Measurements from ENCODE around the gene TDRKH.
"Not testable (repeated sequence)": the region's sequence is repeated elsewhere in the genome, so short reads cannot be mapped to it uniquely, and the experiment has no call there.

The TDRKH gene

DNA sequence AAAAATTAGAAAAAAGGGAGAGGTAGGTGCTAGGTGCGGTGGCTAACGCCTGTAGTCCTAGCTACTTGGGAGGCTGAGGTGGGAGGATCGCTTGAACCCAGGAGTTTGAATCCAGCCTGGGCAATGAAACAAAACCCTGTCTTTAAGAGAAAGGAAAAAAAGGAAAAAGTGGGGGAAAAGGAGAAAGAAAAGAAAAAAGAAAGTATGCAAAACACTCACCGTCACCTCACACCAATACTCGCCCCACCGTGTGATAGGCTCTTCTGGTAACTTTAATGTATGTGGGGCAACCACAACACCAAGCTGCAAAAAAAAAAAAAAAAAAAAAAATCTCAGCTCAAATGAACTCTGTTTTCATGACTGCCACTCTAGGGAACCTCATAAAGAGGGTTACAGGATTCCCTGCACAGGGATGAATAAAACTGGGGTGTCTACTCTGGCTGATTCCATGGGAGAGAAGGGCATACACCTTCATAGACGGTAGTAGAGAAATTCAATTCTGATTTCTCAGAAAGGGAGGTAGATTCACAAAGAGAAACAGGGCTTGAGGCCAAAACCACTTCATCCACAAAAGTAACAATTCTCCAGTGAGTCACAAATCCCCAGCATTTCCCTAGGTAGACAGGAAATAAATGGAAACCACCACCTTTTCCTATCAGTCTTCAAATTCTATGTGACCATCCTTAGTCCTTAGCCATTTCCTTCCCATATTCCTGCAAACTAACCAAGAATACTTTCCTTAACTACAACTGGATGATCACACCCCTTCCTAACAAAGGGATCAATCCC is 29.5 kb downstream of the TDRKH start:
- no peak for DNase-seq

DNA sequence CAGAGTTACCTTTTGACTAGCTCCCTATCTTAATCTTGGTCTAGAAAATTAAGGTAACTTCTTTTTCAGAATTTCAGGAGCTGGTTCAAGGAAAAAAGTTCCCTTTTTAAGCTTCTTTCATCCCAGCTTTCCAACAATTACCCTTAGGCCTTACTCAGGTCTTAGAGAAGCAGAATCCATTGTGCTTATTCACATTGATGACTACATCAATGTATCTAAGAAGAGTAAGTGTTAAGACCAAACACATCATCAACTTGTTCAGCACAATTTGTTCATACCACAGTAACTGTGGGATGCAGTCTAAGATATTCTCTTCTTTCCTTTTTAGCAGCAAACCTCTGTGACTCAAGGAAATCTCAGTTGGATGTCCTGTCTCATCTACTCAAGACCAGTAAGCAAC is 31.1 kb downstream of the TDRKH start:
- no peak for DNase-seq

DNA sequence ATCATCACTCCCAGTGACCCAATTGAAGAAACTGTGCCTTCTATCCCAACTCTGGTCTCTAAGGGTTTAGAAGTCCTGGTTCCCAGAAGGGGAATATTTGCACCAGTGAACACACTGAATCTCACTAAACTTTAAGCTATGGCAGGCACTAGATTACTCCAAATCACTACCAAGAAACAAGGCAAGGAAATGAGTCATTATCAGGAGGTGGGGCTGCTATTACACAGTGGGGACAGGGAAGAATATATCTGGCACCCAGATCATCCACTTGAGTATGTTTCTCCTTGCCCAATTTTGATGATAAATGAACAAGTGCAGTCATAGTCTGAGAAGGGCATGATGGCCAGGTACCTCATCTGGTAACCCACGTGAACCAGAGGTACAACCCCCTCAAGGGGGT is 34.0 kb downstream of the TDRKH start:
- DNase-seq = no peak

DNA sequence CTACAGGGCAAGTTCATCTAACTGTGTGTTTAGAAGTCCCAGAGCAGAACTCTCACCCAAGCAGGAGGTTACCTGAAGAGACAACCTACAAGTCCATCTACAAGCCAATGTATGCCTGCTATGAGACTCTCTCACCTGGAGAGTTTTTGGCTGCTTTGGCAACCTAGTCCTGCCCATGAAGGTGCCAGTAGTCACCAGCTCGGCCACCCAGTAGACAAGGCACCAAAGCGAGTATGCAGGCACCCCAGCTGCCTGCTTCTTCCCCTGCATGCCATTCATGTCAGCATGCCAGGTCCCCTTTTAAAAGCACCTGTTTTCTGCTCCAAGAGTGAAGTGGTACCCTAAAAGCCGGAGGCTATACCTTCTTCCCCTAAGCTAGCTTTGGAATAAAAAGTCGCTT is 48.8 kb downstream of the TDRKH start:
- DNase-seq = no peak

DNA sequence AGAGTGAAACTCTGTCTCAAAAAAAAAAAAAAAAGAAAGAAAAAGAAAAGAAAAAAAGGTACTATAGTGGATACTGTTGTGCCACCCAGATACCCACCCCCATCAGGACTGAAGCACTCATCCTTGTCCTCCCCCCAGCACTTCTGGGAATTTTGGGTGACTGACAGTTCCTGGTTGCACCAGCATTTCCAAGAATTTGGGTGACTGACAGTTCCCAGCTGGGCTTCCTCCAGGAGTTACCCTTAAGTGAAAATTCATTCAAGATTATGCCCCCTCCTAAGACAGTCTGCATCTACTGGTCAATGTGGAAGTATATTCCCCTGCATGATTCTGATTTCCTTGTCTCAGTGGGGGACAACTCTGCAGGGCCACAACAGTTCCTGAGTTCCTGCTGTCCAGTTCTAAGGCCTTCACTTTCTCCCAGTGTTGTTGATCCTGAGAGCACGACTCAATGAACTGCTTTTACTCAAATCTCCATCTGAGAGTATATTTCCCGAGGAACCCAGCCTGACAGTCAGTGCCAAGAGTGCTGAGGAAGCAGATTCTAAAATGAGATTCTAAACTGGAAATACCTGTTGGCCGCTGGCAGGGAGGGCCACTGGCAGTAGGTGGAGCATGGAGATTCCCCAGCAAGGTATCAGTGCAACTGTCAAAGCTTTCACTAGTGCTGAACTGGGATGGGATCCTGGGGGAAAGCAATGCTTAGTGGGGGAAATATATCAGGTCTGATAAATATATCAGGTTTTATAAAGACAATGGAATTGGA is 50.5 kb downstream of the TDRKH start:
- no peak for DNase-seq

DNA sequence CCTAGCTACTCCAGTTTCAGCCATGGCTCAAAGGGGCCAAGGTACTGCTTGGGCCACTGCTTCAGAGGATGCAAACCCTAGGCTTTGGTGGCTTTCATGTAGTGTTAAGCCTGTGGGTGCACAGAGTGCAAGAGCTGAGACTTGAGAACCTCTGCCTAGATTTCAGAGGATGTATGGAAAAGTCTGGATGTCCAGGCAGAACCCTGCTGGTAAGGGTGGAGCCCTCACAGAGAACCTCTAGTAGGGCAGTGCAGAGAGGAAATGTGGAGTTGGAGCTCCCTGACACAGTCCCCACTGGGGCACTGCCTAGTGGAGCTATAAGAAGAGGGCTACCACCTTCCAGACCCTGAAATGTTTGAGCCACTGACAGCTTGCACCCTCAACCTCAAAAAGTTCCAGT is 52.8 kb downstream of the TDRKH start:
- no peak for DNase-seq

DNA sequence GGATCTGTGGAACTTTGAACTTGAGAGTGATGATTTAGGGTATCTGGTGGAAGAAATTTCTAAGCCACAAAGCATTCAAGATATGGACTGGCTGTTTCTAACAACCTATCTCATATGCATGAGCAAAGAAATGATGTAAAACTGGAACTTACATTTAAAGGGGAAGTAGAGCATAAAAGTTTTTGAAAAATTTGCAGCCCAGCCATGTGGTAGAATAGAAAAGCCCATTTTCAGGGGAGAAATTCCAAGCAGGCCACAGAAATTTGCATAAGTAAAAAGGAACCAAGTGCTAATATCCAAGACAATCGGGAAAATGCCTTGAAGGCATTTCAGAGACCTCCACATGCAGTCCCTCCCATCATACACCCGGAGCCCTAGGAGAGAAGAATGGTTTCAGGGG is 53.3 kb downstream of the TDRKH start:
- no peak for DNase-seq

DNA sequence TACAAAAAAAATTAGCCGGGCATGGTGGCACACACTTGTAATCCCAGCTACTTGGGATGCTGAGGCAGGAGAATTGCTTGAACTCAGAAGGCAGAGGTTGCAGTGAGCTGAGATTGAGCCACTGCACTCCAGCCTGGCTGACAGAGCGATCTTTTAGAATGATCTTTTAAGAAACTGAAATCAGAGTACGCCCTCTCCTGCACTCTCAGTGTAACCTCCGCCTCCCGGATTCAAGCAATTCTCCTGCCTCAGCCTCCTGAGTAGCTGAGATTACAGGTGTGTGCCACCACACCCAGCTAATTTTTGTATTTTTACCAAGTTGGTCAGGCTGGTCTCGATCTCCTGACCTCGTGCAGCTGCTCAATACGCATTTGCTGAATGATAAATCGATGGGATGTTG is 56.3 kb downstream of the TDRKH start:
- DNase-seq = not testable (repeated sequence)

DNA sequence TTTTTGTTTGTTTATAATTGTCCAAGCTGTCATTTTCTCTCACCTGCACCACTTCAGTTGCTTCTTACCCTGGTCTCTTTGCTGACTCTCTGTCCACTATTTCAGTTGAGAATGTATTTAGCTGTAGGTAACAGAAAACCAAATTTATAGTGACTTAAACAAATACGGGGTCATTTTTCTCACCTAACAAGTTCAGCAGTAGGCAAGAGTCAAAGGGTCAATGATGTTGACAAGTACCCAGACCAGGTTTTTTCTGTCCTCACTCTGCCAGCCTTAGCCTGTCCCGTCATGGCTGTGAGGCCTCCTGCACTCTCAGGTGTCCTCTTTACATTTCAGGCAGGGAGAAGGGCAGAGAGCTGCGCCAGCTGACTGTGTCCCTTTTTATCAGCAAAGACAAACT is 57.2 kb downstream of the TDRKH start:
- no peak for DNase-seq

DNA sequence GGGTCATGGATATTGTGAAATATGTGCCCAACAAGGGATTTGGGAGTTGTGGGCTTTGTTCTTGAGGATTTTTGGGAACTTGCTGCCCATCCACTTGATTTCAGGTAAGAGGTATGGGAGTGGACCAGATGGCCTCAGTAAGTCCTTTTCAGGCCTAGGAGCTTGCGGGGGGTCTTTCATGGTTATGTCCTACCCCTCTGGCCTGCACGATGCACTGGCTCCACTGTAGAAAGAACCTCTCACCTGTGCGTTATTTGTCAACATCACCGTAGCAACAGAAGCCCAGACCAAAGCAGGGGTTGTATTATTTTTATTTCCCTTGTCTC is 60.4 kb downstream of the TDRKH start:
- DNase-seq = no peak

DNA sequence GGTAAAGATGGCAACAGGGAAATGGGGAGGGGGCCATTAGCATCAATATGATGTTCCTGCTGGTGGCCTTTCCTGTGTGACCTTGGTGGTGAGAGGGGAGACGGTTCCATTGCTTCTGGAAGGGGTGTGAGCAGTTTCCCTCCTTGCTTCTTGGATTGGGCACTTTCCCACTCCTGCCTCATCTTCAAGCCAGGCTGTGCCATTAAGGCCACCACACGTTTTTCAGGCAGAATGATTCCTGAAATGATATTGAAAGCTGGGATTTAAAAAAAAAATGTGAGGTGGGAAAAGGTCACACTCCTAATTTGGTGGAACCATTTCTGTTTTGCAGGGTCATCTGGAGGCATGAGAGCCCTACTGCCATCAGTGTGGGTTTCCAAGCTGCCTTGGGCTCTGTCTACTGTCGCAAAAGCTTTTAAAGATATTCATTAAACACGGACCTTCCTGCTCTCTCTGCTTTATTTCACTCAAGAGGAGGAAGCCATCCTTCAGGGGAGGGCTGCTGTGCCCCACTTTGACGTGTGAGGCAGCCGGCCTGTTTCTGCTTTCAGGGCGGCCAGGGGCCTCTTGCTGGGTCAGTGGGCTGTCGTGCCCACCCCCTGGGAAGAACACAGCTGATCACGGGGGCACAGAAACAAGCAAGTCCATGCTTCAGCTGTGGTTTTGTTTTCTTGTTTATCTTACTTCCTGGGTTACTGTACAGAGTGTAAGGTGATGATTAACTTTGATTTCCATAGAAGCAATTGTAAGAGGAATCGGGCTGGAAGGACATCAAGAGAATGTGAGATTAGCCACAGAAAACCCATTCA is 60.9 kb downstream of the TDRKH start:
- DNase-seq = no peak

DNA sequence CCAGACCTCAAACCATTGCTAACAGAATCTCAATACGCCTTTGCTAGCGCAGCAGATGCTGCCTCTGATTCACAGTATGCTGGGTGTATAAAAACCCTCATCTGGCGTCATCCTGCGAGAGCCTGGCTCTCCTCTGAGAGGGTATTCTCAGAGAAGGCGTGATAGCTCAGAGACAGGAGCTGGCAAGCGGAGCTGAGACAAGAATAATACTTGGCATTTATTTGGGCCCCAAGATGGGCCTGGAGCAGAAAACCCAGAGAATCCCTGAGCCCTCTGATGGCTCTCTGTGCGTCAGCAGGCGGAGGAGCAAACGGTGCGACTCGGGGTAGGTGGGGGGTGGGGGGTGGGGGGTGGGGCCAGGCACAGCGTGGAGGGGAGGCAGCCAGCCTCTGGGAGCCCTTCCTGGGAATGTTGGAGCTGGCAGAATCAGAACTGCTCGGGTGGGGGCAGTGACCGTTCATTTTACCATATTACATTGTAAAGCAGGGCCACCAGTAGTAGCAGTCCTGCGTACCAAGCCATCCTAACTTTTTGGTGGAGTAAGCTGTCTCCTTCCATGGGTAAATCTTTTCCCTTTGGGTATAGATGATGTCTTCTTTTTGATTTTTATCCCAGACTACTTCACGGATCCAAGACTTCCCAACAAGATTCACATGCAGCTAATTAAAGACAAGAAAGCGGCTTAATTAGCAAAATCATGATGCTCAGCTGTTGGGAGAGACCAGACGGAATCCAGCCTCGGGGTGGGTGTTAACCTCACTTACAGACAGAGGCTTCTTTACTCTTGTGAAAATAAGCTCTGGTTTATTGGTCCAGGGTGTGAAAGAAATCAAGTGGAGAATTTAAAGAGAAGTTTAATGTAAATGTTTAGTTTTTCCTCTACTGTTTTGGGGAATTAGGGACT is 61.9 kb downstream of the TDRKH start:
- DNase-seq = peak; percentile 68

DNA sequence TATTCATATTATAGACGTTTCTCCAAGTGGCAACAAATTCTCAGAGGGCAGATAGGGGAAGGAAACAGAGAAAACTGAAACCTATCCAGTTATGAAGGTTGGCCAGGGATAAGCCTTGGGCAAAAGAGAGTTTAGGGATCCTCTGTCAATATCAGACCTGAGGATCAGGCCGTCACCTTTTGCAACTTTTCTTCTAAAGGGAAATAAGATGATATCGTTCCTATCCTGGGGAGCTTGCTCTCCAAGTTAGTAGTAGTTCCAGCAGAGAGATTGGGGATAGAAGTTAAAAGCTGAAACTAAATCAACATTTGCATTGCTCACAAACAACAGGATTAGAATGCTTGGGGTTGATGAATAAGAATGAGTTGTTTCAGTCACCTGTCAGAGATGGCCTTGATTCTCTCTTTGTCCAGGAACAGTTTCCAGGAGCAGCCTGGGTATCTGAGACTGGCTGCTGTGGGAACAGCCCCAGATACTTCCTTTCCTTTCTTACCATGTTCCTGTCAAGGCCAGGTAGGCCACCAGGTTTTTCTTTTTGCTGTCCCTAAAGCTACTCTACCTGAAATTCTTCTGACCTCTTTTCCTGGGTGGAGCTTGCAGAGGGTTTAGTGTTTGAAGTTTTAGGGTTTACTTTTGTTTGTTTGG is 66.5 kb downstream of the TDRKH start:
- no peak for DNase-seq

Measured in fibroblast of skin of scalp (primary cell).